ENCODE data around the gene TBCK. TPM values are rescaled to one million over a fixed set of nuclear protein-coding genes. Genes with fewer than 3 reads are reported as not detected.

The TBCK gene
- total RNA-seq, 4 donors from 2014 or later = 46.5 to 55.3 (median 51.4) TPM

GRCh38 chr4:106033469-106033868 is 282.5 kb downstream of the TBCK start:
- no peak for DNase-seq (ENCODE audit: low spot score in 2 of 2)
- H3K27me3 ChIP-seq = no peaks in the 10 kb centered on the region
- H3K9me3 ChIP-seq = peaks cover 0 to 10% (median 2%) of the 10 kb centered on the region in 4 donors
- H3K4me3 ChIP-seq = no peak overlapping the region
- H3K27ac ChIP-seq = no peak overlapping the region
- no peaks in the 10 kb centered on the region for H3K36me3 ChIP-seq
- TF ChIP-seq EP300 (IDR thresholded peaks at IDR 0.05) (no peak), CTCF (IDR thresholded peaks at IDR 0.05) (no peak), POLR2A (IDR thresholded peaks at IDR 0.05) (no peak)
- no peaks in the 10 kb centered on the region for H3K4me1 ChIP-seq

GRCh38 chr4:106032851-106033286 is 283.1 kb downstream of the TBCK start:
- DNase-seq (ENCODE audit: low spot score in 2 of 2) = no peak
- 89 to 100% methylated on average over 1 of the region's 1 CpG for WGBS, 2 donors
- no peaks in the 10 kb centered on the region for H3K4me1 ChIP-seq
- H3K36me3 ChIP-seq = no peaks in the 10 kb centered on the region
- H3K27ac ChIP-seq = no peak overlapping the region
- H3K4me3 ChIP-seq = no peak overlapping the region
- TF ChIP-seq POLR2A (IDR thresholded peaks at IDR 0.05) = no peak
- no peak for TF ChIP-seq EP300 (IDR thresholded peaks at IDR 0.05)
- no peaks in the 10 kb centered on the region for H3K27me3 ChIP-seq
- peaks cover 0 to 10% (median 2%) of the 10 kb centered on the region in 4 donors for H3K9me3 ChIP-seq

GRCh38 chr4:106022454-106022853 is 293.6 kb downstream of the TBCK start:
- Histone ChIP-seq H3K36me3 (no peaks in the 10 kb centered on the region), H3K4me1 (no peaks in the 10 kb centered on the region), H3K27me3 (no peaks in the 10 kb centered on the region), H3K4me3 (no peak overlapping the region), H3K27ac (no peak overlapping the region), H3K9me3 (peaks cover 0 to 4% (median 0%) of the 10 kb centered on the region in 4 donors)
- 92 to 93% methylated on average over 2 of the region's 2 CpGs for WGBS, 2 donors
- DNase-seq (ENCODE audit: low spot score in 2 of 2) = no peak
- no peak for TF ChIP-seq CTCF (IDR thresholded peaks at IDR 0.05)
- no peak for TF ChIP-seq POLR2A (IDR thresholded peaks at IDR 0.05)
- no peak for TF ChIP-seq EP300 (IDR thresholded peaks at IDR 0.05)

- 90 to 94% methylated on average over 5 of the region's 5 CpGs for WGBS, 2 donors
These were observed 294.1 kb downstream of the TBCK start for GRCh38 chr4:106021737-106022410.

GRCh38 chr4:106019771-106020170 is 296.2 kb downstream of the TBCK start:
- H3K27ac ChIP-seq = no peak overlapping the region
- TF ChIP-seq EP300 (IDR thresholded peaks at IDR 0.05) = no peak
- no peak for TF ChIP-seq CTCF (IDR thresholded peaks at IDR 0.05)
- no peak for TF ChIP-seq POLR2A (IDR thresholded peaks at IDR 0.05)
- no peak for DNase-seq (ENCODE audit: low spot score in 2 of 2)
- H3K36me3 ChIP-seq = no peaks in the 10 kb centered on the region
- no peak overlapping the region for H3K4me3 ChIP-seq
- H3K9me3 ChIP-seq = no peaks in the 10 kb centered on the region
- H3K4me1 ChIP-seq = no peaks in the 10 kb centered on the region
- no peaks in the 10 kb centered on the region for H3K27me3 ChIP-seq

More at GRCh38 chr4:106021737-106022410, 294.1 kb downstream of the TBCK start:
- H3K36me3 ChIP-seq = no peaks in the 10 kb centered on the region
- DNase-seq (ENCODE audit: low spot score in 2 of 2) = no peak
- no peak overlapping the region for H3K27ac ChIP-seq
- no peaks in the 10 kb centered on the region for H3K4me1 ChIP-seq
- H3K27me3 ChIP-seq = no peaks in the 10 kb centered on the region
- no peak for TF ChIP-seq POLR2A (IDR thresholded peaks at IDR 0.05)
- no peak for TF ChIP-seq EP300 (IDR thresholded peaks at IDR 0.05)
- TF ChIP-seq CTCF (IDR thresholded peaks at IDR 0.05) = no peak
- no peaks in the 10 kb centered on the region for H3K9me3 ChIP-seq
- H3K4me3 ChIP-seq = no peak overlapping the region
